HG03064 (cell line): ENCODE results near the gene SYT1.

Experiments used
- ATAC-seq: cut with Tn5 transposase; IDR thresholded peaks from one replicate; pipeline ENCODE4 v1.9.1; 2021; ENCODE audit warnings: low read depth; ENCODE audit not compliant: unreplicated experiment

Gene SYT1

DNA sequence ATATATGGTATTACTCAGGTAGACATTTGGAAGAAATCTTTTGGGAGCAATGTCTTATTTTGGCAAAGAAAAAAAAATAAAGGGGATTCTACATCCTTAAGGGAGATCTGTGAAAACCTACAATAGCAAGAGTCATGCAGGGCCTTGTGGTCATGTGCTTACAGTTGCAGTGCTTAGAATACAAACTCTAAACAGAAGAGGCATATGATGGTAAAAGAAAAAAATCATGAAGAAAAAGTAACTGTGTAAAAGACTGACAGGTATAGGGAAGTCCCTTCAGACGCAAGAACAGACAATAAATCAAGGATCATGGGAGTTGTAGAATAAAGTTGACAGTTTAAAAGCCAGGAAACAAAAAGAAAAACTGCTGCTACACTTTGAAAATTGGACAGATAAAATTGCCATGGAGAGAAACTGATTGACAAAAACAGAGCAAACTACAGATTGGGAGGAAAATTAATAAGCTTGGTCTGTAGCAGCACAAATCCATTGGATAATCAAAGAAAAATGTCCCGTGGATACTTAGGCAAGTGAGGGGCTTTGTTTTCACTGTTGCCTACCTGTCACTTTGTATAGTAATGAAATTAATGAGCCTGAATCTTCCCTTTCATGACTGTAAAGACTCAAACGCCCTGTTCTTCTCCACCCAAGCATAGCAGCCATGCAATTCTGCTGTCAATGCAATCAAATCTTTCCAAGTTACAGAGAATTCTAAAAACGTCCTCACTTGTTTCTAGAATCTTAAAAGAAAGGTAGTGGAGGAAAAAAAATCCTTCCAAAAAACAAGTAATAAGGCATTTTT is 402.0 kb downstream of the SYT1 start:
- no peak for ATAC-seq

GRCh38 chr12:79267580-79267979 is 403.0 kb downstream of the SYT1 start:
- no peak for ATAC-seq

DNA sequence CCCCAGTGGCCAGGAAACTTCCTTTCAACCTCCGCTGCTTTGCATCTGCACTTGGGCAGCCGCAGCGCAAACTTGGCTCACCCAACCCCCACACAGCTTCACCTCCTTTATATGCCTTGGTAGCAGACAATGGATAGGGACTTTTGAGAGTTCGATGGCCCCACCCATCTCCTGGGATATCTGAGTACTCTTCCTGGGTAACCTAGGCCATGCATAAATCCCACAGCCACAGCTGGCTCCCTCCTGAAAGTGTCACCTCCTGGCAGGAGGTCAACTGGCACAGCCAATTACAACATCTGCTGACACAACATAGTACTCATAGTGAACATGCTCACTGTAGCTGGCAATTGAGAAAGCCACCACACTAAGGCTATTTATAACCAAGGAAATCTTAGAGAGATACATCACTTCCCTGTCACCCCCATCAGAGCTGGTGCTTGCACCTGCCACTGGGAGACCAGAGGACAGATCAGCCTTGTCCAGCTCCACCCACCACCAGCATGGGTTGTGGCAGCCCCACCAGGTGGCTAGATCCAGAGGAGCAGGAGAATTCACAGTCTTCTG is 410.0 kb downstream of the SYT1 start:
- ATAC-seq: peak; percentile 64

DNA sequence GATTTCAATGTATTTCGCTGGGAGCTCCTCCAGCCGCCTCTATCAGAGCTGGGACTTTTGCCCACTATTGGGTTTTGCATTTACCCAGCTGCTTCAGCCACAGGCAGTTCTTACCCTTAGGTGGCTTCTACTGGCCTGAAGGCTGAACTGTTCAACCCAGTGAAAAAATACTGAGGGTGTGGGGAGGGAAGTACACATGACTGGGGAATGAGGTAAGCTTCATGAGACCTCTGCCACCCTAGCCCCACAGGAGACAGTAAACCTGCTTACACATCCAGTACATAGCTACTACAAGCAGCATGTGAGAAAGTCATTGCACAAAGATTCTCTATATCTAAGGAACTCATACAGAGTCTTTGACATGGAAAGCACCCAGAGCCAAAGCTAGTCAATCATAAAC is 411.1 kb downstream of the SYT1 start:
- no peak for ATAC-seq

DNA sequence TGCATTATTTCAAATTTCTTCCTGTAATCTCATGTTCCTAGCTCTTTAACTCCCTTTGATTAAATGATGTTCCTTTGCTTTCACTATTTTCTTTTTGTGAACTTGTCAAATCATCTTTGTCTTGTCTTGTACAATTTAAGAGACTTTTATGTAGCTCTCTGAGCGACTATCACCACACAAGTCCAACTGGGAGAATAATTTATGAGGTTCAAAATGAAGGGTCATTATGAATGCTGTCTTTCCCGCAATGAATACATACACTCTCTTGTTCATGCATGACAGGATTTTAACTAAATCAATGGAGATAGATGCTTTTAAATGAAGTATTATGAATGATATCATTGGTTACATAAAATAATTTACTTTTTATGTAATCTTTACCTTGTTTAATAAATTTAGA is 418.8 kb downstream of the SYT1 start:
- no peak for ATAC-seq

DNA sequence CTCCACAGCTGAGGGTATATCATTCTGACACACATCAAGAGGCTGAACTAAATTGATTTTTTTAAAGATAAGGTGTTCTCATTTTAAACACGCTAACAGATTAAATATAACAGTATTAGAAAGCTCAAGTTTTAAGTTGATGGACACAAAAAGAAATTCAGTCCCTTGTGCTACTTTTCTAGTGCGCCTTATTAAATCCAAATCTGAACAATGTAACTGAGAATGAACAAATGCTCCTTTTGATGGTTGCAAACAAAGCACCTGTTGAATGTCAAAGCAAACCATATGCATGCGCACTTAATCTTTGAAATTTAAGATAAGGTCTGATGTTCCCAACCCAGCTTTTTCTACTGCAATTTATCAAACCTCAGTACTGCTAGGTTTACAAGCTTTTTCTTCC is 424.3 kb downstream of the SYT1 start:
- no peak for ATAC-seq

GRCh38 chr12:79291711-79292110 is 427.1 kb downstream of the SYT1 start:
- no peak for ATAC-seq

- no peak for ATAC-seq
These were observed 430.0 kb downstream of the SYT1 start for GRCh38 chr12:79294590-79294989.

GRCh38 chr12:79295572-79295971 is 431.0 kb downstream of the SYT1 start:
- ATAC-seq: no peak

DNA sequence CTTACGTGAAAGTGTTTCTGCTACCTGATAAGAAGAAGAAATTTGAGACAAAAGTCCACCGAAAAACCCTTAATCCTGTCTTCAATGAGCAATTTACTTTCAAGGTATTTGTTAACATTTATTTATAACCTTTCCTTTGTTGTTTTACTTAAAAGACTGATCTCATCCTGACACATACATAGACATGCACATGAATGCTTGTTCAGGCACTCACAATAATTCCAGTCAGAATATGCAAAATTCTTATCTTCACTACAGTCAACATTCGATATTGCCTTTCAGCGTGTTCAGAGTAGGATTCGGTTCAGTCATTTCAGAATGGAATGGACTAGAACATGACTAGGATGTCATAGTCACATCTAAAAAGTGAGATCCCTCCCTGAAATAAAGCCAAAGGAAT is 431.6 kb downstream of the SYT1 start:
- no peak for ATAC-seq

DNA sequence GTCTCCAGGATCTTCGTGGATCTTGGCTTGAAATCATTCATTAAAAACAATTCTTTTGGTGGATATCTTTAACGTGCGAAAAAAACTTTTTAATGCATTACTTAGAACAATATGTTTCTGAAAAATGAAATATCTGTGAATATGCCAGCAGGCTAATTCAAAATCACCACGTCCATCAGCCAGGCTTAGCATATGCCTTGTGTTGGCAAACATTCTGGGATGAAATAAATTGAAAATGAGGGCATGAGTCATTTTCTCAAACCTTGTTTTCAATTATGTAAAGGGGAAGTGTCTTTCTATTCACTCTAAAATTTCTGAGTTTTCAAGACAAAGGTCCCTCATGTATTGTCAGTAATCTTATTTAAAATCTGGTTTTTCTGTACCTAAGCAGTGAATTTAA is 432.3 kb downstream of the SYT1 start:
- no peak for ATAC-seq

- ATAC-seq: no peak
These were observed 433.9 kb downstream of the SYT1 start for GRCh38 chr12:79298506-79298905.

DNA sequence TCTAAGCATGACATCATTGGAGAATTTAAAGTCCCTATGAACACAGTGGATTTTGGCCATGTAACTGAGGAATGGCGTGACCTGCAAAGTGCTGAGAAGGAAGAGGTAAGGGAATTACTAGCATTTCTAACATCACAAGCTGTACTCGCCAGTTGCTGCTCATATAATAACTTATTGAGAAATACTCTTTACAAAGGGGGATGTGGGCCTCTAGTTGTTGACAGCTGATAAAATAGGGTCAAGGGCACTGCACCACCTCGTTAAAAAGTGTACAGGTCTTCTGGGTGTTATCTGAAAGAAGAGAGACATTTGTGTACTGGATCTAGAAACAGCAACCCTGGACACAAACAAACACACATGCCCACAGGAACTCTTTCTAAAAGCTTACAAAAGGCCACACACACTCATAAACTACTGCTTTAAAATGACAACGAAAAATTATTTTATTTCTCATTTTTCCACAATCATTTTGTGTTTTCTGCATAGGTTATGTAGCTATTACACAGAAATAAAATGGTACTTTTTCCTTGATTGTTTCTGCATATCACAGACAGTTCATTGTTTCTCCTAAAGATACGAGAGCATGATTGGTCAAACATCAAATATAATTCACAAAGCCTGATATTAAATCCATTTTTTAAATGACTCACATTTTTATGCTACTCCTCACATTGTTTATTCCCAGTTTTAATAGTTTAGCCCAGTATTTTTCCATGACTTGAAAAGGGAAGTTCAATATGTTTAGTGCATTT is 435.0 kb downstream of the SYT1 start:
- ATAC-seq: no peak

- no peak for ATAC-seq
These were observed 435.6 kb downstream of the SYT1 start for GRCh38 chr12:79300199-79300568.

DNA sequence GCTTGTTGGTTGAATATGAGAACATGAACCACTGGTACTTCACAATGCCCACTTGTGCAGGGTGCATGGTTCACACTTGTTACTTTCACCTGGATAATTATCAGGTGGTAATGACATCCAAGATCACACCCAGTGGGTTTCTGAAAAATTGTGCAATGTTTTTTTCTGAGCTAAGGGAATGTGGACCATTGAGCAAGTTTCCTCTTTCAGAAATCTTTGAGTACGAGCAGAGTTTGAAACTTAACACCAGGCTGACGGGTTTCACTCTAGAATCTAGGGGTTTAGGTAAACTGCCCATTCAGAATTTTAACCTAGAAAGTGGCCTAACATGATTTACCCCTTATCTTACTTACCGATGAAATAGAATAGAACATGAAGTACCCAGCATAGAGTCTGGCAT is 436.6 kb downstream of the SYT1 start:
- no peak for ATAC-seq

- no peak for ATAC-seq
These were observed 437.7 kb downstream of the SYT1 start for GRCh38 chr12:79302162-79302814.

GRCh38 chr12:79307340-79307739 is 442.8 kb downstream of the SYT1 start:
- no peak for ATAC-seq

DNA sequence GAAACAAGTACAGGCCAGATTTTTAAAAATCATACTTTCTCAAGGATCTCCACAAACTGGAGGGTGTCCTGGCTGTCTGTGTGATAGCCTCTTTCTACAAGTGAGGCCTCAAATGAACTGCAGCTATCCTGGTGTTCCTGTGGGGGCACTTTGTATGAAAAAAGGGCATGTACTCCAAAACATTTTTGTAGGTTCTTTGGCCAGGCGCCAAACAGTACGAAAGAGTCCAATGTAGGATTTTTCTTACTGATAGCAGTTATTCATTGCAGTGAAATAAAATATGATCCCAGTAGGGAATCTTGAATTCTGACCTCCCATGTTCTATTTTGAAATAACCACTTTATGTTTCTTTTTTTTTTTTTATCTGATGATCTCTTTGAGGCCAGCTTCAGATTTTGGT is 444.5 kb downstream of the SYT1 start:
- ATAC-seq: no peak

- no peak for ATAC-seq
These were observed 452.7 kb downstream of the SYT1 start for GRCh38 chr12:79317179-79317847.

GRCh38 chr12:79322905-79323304 is 458.3 kb downstream of the SYT1 start:
- no peak for ATAC-seq

DNA sequence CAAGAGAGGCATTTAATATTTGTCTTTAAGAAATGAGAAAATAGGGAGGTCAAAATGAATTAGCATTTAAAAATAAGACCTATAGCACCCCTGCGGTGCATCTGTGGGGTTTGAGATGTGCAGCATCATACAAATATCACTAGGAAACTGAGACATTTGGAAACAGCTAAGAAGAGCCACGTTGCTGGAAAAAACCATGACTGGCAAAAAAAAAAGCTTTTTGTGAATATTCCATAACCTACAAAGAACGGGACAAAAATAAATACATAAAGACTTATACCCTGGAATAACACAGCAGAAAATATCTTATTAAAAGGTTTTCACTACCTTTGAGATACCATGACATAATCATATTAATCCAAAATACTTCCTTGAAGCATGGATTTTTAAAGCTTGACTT is 460.0 kb downstream of the SYT1 start:
- no peak for ATAC-seq
